ENCODE measurements around the gene RAB36.

- TF ChIP-seq CTCF (IDR thresholded peaks at IDR 0.05) (no peak), POLR2A (IDR thresholded peaks at IDR 0.05) (no peak), POLR2AphosphoS5 (IDR thresholded peaks at IDR 0.05; ENCODE audit: insufficient read depth in 1 of 2, low read depth in 1 of 2) (no peak)
These were observed 49.4 kb upstream of the RAB36 start for GRCh38 chr22:23095733-23096342.
